PC-9 (cell line): ENCODE results near the gene EMP1.

Experiments used
- CTCF ChIP-seq: fragments of 200-600 bp; sonication (generic); conservative IDR thresholded peaks from 2 replicates; pipeline ENCODE4 v1.6.1; 2017; ENCODE audit warnings: mixed run types, antibody characterized with exemption, mild to moderate bottlenecking, moderate library complexity
- EZH2 ChIP-seq: fragments of 200-600 bp; sonication (generic); IDR thresholded peaks from 2 replicates; pipeline ENCODE4 v1.8.0; 2017; ENCODE audit warnings: antibody characterized with exemption, low read depth

GRCh38 chr12:13192719-13193118 lies 3.8 kb upstream of the EMP1 start:
- no peak for TF ChIP-seq CTCF
- no peak for TF ChIP-seq EZH2
